Upper lobe of left lung (tissue), 6 donors: ENCODE data around the gene DPYD. TPM values are rescaled to one million over a fixed set of nuclear protein-coding genes. Genes with fewer than 3 reads are reported as not detected.

ENCODE experiments used
- ATAC-seq, 2 donors: fragments of 200-7000 bp; cut with Tn5 transposase; one replicate each; pipeline ENCODE4 v1.9.1; 2022; ENCODE audit warnings: mild to moderate bottlenecking in 2 of 2, moderate library complexity in 2 of 2; ENCODE audit not compliant: low FRiP score in 2 of 2
- DNase-seq, 2 donors: peaks; one replicate each; pipeline ENCODE4 v3.0.0-alpha.2; 2019 to 2020
- H3K27ac ChIP-seq, 4 donors: fragments of 200-600 bp; sonication (generic); one replicate each; pipeline ENCODE4 v1.5.1; 2016 to 2019
- H3K27me3 ChIP-seq, 4 donors: fragments of 200-600 bp; sonication (generic); one replicate each; pipeline ENCODE4 v1.5.1; 2017 to 2019
- H3K36me3 ChIP-seq, 4 donors: fragments of 200-600 bp; sonication (generic); one replicate each; pipeline ENCODE4 v1.5.1; 2016 to 2019
- H3K4me1 ChIP-seq, 4 donors: fragments of 200-600 bp; sonication (generic); one replicate each; pipeline ENCODE4 v1.5.1; 2018 to 2019
- H3K4me3 ChIP-seq, 4 donors: fragments of 200-600 bp; sonication (generic); one replicate each; pipeline ENCODE4 v1.5.1; 2017 to 2019; ENCODE audit warnings: mild to moderate bottlenecking in 2 of 4, moderate library complexity in 1 of 4
- H3K9me3 ChIP-seq, 4 donors: fragments of 200-600 bp; sonication (generic); one replicate each; pipeline ENCODE4 v1.5.1; 2018 to 2019
- CTCF ChIP-seq, 6 experiments: fragments of 450-650 bp in 4 of 6; fragments of 200-600 bp in 2 of 6; sonication (generic) in 2 of 6; IDR thresholded peaks; one replicate each; pipeline ENCODE4 v1.5.1; 2016 to 2019; ENCODE audit warnings: antibody characterized with exemption in 6 of 6
- EP300 ChIP-seq, 4 donors: sonication (generic); formaldehyde crosslinking; IDR thresholded peaks; one replicate each; pipeline ENCODE4 v1.5.1; 2017; ENCODE audit warnings: antibody characterized with exemption in 4 of 4, control low read depth in 2 of 4
- POLR2A ChIP-seq, 4 donors: fragments of 450-650 bp; IDR thresholded peaks; one replicate each; pipeline ENCODE4 v1.5.1; 2016 to 2017; ENCODE audit warnings: antibody characterized with exemption in 4 of 4, mild to moderate bottlenecking in 2 of 4
- POLR2AphosphoS5 ChIP-seq, 2 donors: sonication (generic); formaldehyde crosslinking; IDR thresholded peaks; one replicate each; pipeline ENCODE4 v1.5.1; 2017; ENCODE audit warnings: antibody characterized with exemption in 2 of 2
- WGBS, 2 donors: methylation state at CpG; one replicate each; pipeline ENCODE4 v1.1.5; 2017 to 2018; 5-methylcytosine and 5-hydroxymethylcytosine counted together
- total RNA-seq, 6 donors: library from RNA; depleted of rRNA in 4 of 6; stranded (reverse); fragments of >200 nt in 4 of 6; gene quantifications; one replicate each; pipeline versions ENCODE4 v1.1.0 to v1.2.1, GENCODE V29; 2016 to 2021
- donor health status: DM: no; HTN: no; CAD: no; lungs with moderate emphysema.
- donor health status: DM: no; HTN: yes; CAD: no; lungs with severe emphysema.

DPYD gene
- 100 to 1,000 TPM in 2 of 6 donors, 10 to 100 TPM in 4; 60.9 to 106 (median 79.7) TPM for total RNA-seq

DNA sequence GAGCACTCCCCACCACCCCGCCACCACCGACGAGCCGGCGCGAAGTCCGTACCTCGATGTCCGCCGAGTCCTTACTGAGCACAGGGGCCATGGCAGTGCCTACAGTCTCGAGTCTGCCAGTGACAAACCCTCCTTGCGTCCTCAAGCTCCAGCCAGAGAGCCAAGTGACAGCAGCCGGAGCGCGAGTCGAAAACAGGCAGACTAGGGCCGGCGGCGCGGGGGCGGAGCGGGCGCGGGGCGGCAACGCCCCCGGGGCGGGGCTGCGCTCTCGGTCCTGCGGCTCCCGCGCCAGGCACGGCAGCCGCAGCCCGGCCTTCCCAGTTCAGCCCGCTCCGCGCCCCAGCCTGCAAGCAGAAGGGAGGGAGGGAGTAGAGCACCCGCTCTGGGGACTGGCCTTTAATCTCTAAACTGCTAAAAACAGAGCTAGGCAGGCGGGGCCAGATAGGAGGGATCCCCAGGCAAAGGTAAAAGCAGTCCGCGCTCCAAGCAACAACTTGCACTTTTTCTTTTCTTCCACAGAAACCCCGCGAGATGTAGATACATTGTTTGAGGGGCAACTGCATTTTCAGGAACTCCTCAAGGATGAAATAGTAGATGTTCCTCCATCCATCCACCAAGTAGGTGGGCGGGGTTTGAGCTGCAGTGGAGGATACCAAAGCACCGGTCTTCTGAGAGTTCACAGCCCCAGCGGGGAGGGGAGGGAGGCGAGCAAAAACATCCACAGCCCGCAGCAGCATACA is at the start of gene DPYD:
Gene DPYD, minus strand, starts transcription at position 203 of the 740 bp plus-strand sequence. Its CDS starts 112 bp downstream, at position 91.
- Histone ChIP-seq H3K9me3 (no peaks in the 10 kb centered on the region), H3K27me3 (no peaks in the 10 kb centered on the region), H3K36me3 (no peaks in the 10 kb centered on the region), H3K4me1 (peaks cover 24 to 33% (median 27%) of the 10 kb centered on the region in 4 donors), H3K27ac (peak within 1 kb of the TSS; percentile 86 to 97 (median 92)), H3K4me3 (peak within 1 kb of the TSS; percentile 56 to 88 (median 75))
- ATAC-seq (peak; percentile 97 to 99), DNase-seq (peak; percentile 95 to 98)
- 0 to 2% methylated on average over 10 to 46 of the region's 50 CpGs for WGBS, 2 donors
- TF ChIP-seq EP300 (IDR thresholded peaks at IDR 0.05) (no peak), POLR2A (IDR thresholded peaks at IDR 0.05) (peak in 2 of 4 donors; percentile 58 to 91), CTCF (IDR thresholded peaks at IDR 0.05) (peak in 2 of 6 experiments; percentile 7 to 9), POLR2AphosphoS5 (IDR thresholded peaks at IDR 0.05) (peak; percentile 68 to 96)

DNA sequence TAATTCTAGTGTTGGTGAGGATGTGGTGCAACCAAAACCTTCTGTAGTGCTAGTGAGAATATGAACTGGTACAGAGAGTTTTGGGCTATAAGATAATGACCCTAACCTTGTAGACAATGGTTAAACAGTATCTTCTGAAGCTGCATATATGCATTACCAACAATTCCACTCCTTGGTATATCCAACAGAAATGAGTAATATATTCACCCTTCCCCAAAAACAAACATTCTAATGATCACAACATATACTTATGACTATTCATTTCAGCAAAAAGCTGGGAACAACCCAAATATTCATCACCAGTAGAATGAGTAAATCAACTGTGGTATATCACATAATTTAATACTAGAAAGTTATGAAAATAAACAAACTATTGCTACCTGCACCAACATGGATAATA is 39.6 kb upstream of the DPYD start:
- DNase-seq, result no peak
- TF ChIP-seq POLR2AphosphoS5 (IDR thresholded peaks at IDR 0.05) (no peak), EP300 (IDR thresholded peaks at IDR 0.05) (no peak), CTCF (IDR thresholded peaks at IDR 0.05) (no peak), POLR2A (IDR thresholded peaks at IDR 0.05) (no peak)
- Histone ChIP-seq H3K4me1 (no peaks in the 10 kb centered on the region), H3K9me3 (no peaks in the 10 kb centered on the region), H3K36me3 (no peaks in the 10 kb centered on the region), H3K4me3 (no peak overlapping the region), H3K27ac (no peak overlapping the region), H3K27me3 (no peaks in the 10 kb centered on the region)
- ATAC-seq, result no peak

DNA sequence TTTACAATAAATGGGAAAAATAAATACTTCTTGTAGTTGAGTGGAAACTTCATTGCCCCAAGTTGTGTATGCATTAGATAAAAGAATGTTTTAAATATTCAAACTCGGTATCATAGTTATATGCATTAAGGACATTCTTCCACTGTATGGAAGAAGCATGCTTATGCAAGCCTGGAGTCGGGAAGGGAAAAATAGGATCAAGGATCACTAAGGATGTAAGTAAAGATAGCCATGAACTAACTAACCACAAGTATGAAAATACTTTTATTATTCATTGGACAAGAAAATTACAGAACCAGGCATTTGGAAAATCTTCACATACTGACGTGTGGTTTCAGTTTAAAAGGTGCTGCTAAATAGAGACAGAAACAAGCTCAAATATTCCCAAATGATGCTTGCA is 26.9 kb upstream of the DPYD start:
- 75 to 92% methylated on average over 3 of the region's 3 CpGs for WGBS, 2 donors
- Histone ChIP-seq H3K27me3 (no peaks in the 10 kb centered on the region), H3K9me3 (no peaks in the 10 kb centered on the region), H3K36me3 (no peaks in the 10 kb centered on the region), H3K4me1 (no peaks in the 10 kb centered on the region), H3K4me3 (no peak overlapping the region), H3K27ac (no peak overlapping the region)
- TF ChIP-seq EP300 (IDR thresholded peaks at IDR 0.05), result no peak
- no peak for TF ChIP-seq POLR2A (IDR thresholded peaks at IDR 0.05)
- TF ChIP-seq CTCF (IDR thresholded peaks at IDR 0.05), result no peak
- TF ChIP-seq POLR2AphosphoS5 (IDR thresholded peaks at IDR 0.05), result no peak
- DNase-seq, result no peak
- ATAC-seq, result no peak

GRCh38 chr1:97943354-97943753 is 22.5 kb upstream of the DPYD start:
- Histone ChIP-seq H3K27ac (no peak overlapping the region), H3K4me1 (no peaks in the 10 kb centered on the region), H3K27me3 (no peaks in the 10 kb centered on the region), H3K9me3 (no peaks in the 10 kb centered on the region), H3K4me3 (no peak overlapping the region), H3K36me3 (no peaks in the 10 kb centered on the region)
- DNase-seq, result no peak
- TF ChIP-seq POLR2A (IDR thresholded peaks at IDR 0.05) (no peak), CTCF (IDR thresholded peaks at IDR 0.05) (no peak), POLR2AphosphoS5 (IDR thresholded peaks at IDR 0.05) (no peak), EP300 (IDR thresholded peaks at IDR 0.05) (no peak)
- 64 to 68% methylated on average over 4 of the region's 4 CpGs for WGBS, 2 donors
- ATAC-seq, result no peak
